ENCODE measurements around the gene ATP4B. TPM values are rescaled to one million over a fixed set of nuclear protein-coding genes. Genes with fewer than 3 reads are reported as not detected.
A peak's percentile ranks its signal among the peaks of the same experiment; 100 is the strongest.
"Not testable (repeated sequence)": the region's sequence is repeated elsewhere in the genome, so short reads cannot be mapped to it uniquely, and the experiment has no call there.

The ATP4B gene
- total and polyA plus RNA-seq, 8 donors, result not detected

DNA sequence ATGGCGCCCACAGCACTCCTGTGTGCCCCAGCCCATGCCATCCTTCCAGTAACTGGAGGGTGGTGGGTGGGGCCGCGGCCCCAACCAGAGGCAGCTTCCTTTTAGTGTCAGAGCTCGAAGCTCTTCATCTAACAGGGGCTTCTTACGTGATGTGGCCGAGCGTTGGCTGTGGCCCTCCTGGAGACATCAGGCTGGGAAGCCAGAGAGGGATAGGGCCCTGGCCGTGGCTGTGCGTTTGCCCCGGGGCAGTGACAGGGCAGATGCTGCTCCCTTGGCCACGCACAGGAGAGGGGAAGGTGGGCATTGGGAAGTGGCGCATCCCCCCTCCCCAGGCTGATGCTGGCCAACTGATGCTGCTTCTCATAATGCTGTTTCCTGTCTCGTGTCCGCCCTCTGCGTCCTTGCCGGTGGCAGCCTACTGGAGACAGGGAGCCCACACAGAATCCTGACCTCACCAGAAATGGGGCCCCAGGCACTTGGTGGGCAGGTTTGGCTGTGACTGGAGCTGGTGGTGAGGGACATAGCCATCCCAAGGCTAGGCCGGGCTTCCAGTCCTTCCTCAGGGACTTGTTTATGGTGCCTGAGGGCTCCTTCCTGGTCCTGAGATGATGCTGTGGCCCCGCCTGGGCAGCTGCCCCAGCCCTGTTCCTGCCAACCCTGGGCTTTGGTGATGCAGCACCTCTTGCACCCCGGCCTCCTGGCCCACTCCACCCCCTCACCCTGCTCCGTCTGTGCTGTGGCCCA, 34.3 kb downstream of the ATP4B start:
- Histone ChIP-seq H3K4me3 (no peak overlapping the region), H3K27me3 (no peaks in the 10 kb centered on the region), H3K27ac (no peak overlapping the region), H3K36me3 (peaks cover 0 to 7% (median 0%) of the 10 kb centered on the region in 3 donors), H3K9me3 (no peaks in the 10 kb centered on the region), H3K4me1 (no peaks in the 10 kb centered on the region)
- TF ChIP-seq, protein P1, sequence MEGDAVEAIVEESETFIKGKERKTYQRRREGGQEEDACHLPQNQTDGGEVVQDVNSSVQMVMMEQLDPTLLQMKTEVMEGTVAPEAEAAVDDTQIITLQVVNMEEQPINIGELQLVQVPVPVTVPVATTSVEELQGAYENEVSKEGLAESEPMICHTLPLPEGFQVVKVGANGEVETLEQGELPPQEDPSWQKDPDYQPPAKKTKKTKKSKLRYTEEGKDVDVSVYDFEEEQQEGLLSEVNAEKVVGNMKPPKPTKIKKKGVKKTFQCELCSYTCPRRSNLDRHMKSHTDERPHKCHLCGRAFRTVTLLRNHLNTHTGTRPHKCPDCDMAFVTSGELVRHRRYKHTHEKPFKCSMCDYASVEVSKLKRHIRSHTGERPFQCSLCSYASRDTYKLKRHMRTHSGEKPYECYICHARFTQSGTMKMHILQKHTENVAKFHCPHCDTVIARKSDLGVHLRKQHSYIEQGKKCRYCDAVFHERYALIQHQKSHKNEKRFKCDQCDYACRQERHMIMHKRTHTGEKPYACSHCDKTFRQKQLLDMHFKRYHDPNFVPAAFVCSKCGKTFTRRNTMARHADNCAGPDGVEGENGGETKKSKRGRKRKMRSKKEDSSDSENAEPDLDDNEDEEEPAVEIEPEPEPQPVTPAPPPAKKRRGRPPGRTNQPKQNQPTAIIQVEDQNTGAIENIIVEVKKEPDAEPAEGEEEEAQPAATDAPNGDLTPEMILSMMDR (IDR thresholded peaks at IDR 0.05), result no peak
- FAIRE-seq (no peak), DNase-seq (peak in 3 of 6 donors; percentile 12 to 52 (median 50)), ATAC-seq (peak in 1 of 4 donors; percentile 29)
- intact Hi-C loops (cut with DNase I), result no loop called here
- WGBS, 2 donors, result 95 to 97% methylated on average over 20 of the region's 20 CpGs

DNA sequence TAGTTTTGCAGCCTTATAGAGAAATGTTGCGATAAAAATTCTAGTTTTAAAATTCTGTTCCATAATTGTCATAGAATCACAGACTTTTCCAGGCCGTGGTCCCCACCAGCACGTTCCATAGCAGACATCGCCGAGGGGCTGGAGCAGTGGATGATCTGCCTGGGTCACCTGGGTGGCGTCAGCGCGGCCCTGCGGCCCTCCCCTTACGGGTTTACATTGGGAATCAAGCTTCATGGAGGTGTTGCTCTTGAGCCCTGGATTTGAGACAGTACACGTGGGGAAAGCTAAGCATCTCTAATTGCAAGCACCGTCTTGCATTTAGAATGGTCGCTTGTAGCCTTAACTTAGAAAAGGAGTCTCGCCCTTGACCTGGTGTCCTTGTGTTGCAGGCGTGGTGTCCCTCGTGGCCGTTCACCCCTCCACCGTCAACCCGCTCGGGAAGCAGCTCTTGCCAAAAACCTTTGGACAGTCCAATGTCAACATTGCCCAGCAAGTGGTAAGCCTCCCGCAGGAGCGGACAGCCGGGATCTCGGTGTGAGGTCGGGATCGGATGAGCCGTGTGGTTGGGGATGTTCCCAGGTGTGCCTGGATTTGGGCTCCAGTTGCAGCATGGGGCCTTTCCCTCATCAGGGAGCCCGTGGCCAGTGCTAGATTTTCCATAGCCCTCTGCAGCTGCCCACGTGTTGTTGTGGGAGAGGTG, 35.1 kb downstream of the ATP4B start:
- TF ChIP-seq, protein P1 (IDR thresholded peaks at IDR 0.05), result no peak

DNA sequence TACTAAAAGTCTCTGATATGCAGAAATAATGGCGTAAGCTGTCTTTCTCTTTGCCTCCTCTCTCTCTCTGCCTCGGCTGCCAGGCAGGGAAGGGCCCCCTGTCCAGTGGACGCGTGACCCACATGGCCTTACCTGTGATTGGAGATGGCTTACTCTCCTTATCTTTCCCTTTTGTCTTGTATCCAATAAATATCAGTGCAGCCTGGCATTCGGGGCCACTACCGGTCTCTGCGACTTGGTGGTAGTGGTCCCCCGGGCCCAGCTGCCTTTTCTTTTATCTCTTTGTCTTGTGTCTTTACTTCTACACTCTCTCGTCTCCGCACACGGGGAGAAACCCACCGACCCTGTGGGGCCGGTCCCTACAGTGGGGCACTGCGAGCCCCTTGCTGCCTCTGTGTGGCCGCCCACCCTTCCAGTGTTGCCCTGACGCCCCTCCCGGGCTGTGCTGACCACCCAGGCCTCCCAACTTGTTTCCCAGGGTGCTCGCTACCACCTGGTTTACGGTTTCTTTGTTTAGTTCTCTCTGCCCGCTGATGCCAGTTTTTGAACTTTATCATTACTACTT, 35.9 kb downstream of the ATP4B start:
- H3K9me3 ChIP-seq; H3K4me1 ChIP-seq; H3K36me3 ChIP-seq; FAIRE-seq; H3K27ac ChIP-seq; intact Hi-C loops (cut with DNase I); ATAC-seq; H3K4me3 ChIP-seq; H3K27me3 ChIP-seq: not testable (repeated sequence)
- peak in 3 of 6 donors; percentile 6 to 26 (median 24) for DNase-seq
- 92 to 95% methylated on average over 20 of the region's 20 CpGs for WGBS, 2 donors

More for the DNA sequence above, 35.1 kb downstream of the ATP4B start:
- H3K27ac ChIP-seq, result no peak overlapping the region
- H3K4me3 ChIP-seq, result no peak overlapping the region
- H3K27me3 ChIP-seq, result no peaks in the 10 kb centered on the region
- peaks cover 0 to 7% (median 0%) of the 10 kb centered on the region in 3 donors for H3K36me3 ChIP-seq
- no peaks in the 10 kb centered on the region for H3K4me1 ChIP-seq
- no peaks in the 10 kb centered on the region for H3K9me3 ChIP-seq
- peak in 3 of 6 donors; percentile 7 to 42 (median 27) for DNase-seq
- WGBS, 2 donors, result 92 to 93% methylated on average over 29 of the region's 29 CpGs
- no peak for ATAC-seq
- intact Hi-C loops (cut with DNase I), result no loop called here
- no peak for FAIRE-seq

DNA sequence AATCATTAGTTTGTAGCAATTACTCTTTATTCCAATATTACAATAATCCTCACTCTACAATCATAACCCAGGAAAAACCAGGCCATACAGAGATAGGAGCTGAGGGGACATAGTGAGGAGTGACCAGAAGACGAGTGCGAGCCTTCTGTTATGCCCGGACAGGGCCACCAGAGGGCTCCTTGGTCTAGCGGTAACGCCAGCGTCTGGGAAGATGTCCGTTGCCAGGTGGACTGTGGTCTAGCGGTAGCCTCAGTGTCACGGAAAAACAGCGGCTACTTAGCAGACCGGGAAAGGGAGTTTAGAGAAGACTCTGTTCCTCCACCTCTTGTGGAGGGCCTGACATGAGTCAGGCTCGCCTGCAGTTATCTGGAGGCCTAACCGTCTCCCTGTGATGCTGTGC, 36.5 kb downstream of the ATP4B start:
- WGBS, 2 donors, result 78 to 84% methylated on average over 13 of the region's 13 CpGs
- FAIRE-seq; H3K4me1 ChIP-seq; H3K27me3 ChIP-seq; H3K27ac ChIP-seq; H3K4me3 ChIP-seq; intact Hi-C loops (cut with DNase I); H3K9me3 ChIP-seq; ATAC-seq; H3K36me3 ChIP-seq: not testable (repeated sequence)
- DNase-seq, result peak in 3 of 6 donors; percentile 7 to 25 (median 15)

DNA sequence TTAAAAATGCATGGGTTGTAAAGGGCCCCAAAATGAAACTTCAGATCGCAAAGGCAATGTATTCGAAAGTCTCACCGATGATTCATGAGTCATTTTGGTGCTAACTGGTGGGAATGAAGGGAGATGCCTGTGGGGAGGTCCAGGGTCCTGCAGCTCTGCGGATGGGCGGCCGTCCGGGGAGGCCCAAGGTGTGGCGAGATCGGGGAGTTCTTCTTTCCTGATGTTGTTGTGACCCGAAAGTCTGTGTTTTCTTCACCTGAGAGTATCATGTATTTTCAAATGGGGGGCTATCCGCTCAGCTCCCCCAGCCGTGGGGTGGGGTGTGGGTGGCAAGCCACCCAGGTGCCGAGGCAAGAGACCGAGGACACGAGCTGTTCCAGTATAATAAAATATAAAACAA, 37.0 kb downstream of the ATP4B start:
- TF ChIP-seq, protein P1 (IDR thresholded peaks at IDR 0.05), result no peak
- DNase-seq, result peak in 3 of 6 donors; percentile 2 to 30 (median 30)
- no peaks in the 10 kb centered on the region for H3K9me3 ChIP-seq
- H3K27me3 ChIP-seq, result no peaks in the 10 kb centered on the region
- H3K4me3 ChIP-seq, result no peak overlapping the region
- WGBS, 2 donors, result 97 to 98% methylated on average over 15 of the region's 15 CpGs
- H3K4me1 ChIP-seq, result no peaks in the 10 kb centered on the region
- H3K36me3 ChIP-seq, result peaks cover 0 to 7% (median 0%) of the 10 kb centered on the region in 3 donors
- intact Hi-C loops (cut with DNase I), result no loop called here
- no peak overlapping the region for H3K27ac ChIP-seq
- FAIRE-seq, result no peak
- no peak for ATAC-seq

Data from pancreas (tissue), 10 donors.